NCI-H524 (cell line): ENCODE results near the gene RHPN2.
A peak's percentile ranks its signal among the peaks of the same experiment; 100 is the strongest.
"Not testable (repeated sequence)": the region's sequence is repeated elsewhere in the genome, so short reads cannot be mapped to it uniquely, and the experiment has no call there.

Experiments
- DNase-seq, 2 experiments: peaks; one replicate each; lab custom pipeline; 2025; lab: John Stamatoyannopoulos, UW

Gene RHPN2

GRCh38 chr19:33064458-33064791, 263 bp downstream of the RHPN2 start:
- peak in 1 of 2 experiments; percentile 54 for DNase-seq

- peak in 1 of 2 experiments; percentile 46 for DNase-seq
Observed at GRCh38 chr19:33063753-33064457, 783 bp downstream of the RHPN2 start.

GRCh38 chr19:33063356-33063752, 1.3 kb downstream of the RHPN2 start:
- DNase-seq: no peak

- DNase-seq: no peak
Observed at GRCh38 chr19:33062902-33063301, 1.8 kb downstream of the RHPN2 start.

- DNase-seq: no peak
Observed at GRCh38 chr19:33060586-33060985, 4.1 kb downstream of the RHPN2 start.

- no peak for DNase-seq
Observed at GRCh38 chr19:33055718-33056117, 9.0 kb downstream of the RHPN2 start.

- DNase-seq: no peak
Observed at GRCh38 chr19:33054623-33055022, 10.1 kb downstream of the RHPN2 start.

- DNase-seq: no peak
Observed at GRCh38 chr19:33052352-33052972, 12.2 kb downstream of the RHPN2 start.

GRCh38 chr19:33050110-33050509, 14.6 kb downstream of the RHPN2 start:
- no peak for DNase-seq

- no peak for DNase-seq
Observed at GRCh38 chr19:33048806-33049676, 15.6 kb downstream of the RHPN2 start.

- no peak for DNase-seq
Observed at GRCh38 chr19:33047422-33047821, 17.3 kb downstream of the RHPN2 start.

- not testable (repeated sequence) for DNase-seq
Observed at GRCh38 chr19:33041828-33042160, 22.9 kb downstream of the RHPN2 start.

GRCh38 chr19:33040994-33041827, 23.5 kb downstream of the RHPN2 start:
- DNase-seq: no peak

GRCh38 chr19:33039815-33040214, 24.9 kb downstream of the RHPN2 start:
- no peak for DNase-seq

GRCh38 chr19:33039108-33039599, 25.5 kb downstream of the RHPN2 start:
- DNase-seq: no peak

- DNase-seq: not testable (repeated sequence)
Observed at GRCh38 chr19:33037168-33038025, 27.3 kb downstream of the RHPN2 start.

- not testable (repeated sequence) for DNase-seq
Observed at GRCh38 chr19:33036370-33037167, 28.1 kb downstream of the RHPN2 start.

GRCh38 chr19:33035461-33035860, 29.2 kb downstream of the RHPN2 start:
- no peak for DNase-seq

GRCh38 chr19:33032218-33032781, 32.4 kb downstream of the RHPN2 start:
- no peak for DNase-seq
